GM23248 (cell line): ENCODE measurements around the gene XPC.

Experiments used
- EZH2 ChIP-seq: fragments of 200-600 bp; sonication (generic); IDR thresholded peaks from 2 replicates; pipeline ENCODE4 v1.6.1; 2018; ENCODE audit warnings: antibody characterized with exemption, mild to moderate bottlenecking; ENCODE audit not compliant: insufficient read depth, poor library complexity, severe bottlenecking
- EZH2phosphoT487 ChIP-seq: fragments of 200-600 bp; sonication (generic); IDR thresholded peaks from 2 replicates; pipeline ENCODE4 v1.6.1; 2018; ENCODE audit warnings: antibody characterized with exemption, moderate library complexity, mild to moderate bottlenecking, low read depth; ENCODE audit not compliant: insufficient read depth

DNA sequence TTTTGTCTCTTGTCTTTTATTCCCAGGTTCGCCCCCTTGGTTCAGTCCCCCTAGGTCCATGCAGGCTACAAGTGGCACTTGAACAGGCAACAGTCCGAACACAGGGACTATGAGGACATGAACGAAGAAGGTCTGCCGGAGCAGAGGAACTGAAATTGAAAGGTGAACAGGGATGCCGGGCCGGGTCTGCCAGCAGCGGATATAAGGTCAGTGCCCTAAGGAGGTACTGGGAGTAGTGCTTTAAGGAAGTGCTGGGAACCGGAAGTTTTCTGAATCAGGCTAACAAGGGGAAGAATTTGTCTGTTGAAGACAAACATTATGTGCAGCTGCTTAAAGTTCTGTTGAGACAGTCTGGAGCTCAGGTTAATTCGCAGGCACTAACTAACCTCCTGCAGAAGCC lies 47.0 kb upstream of the XPC start:
- TF ChIP-seq EZH2phosphoT487 (no peak), EZH2 (no peak)
